ENCODE data around the gene TTYH1.

The TTYH1 gene

DNA sequence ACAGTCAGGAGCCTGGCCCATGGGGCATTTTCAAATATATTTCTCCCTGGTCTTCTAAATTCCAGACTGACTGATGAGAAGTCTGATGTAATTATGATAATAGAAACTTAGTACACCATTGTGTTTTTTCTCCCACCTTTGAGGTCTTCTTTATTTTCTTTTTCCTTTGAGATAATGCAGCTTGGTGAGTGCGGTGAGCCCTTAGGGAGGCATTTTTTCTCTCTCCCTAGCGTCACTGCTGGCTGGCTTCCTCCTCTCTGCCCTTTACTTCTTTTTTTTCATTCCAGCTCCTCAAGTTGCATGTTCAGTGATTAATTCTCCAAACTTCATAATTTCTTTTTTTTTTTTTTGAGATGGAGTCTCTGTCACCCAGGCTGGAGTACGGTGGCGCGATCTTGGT, 70.6 kb downstream of the TTYH1 start:
- no peak for DNase-seq

All from SHP77 treated with DMSO at 0.1 percent for 48 hours (cell line).